HepG2 (cell line): ENCODE data around the gene MYOM1. TPM values are rescaled to one million over a fixed set of nuclear protein-coding genes. Genes with fewer than 3 reads are reported as not detected.

Experiments used
- BCL6 ChIP-seq: IDR thresholded peaks from 2 replicates; pipeline ENCODE4 v1.6.1; 2016; ENCODE audit warnings: missing genetic modification reagents, missing compliant biosample characterization
- E2F5 ChIP-seq: sonication (generic); formaldehyde crosslinking; conservative IDR thresholded peaks from 2 replicates; pipeline ENCODE4 v1.4.0; 2020; ENCODE audit warnings: missing genetic modification reagents
- FUBP1 ChIP-seq: sonication (generic); formaldehyde crosslinking; IDR thresholded peaks from 2 replicates; pipeline ENCODE4 v1.5.1; 2020; ENCODE audit warnings: missing genetic modification reagents, mild to moderate bottlenecking, borderline replicate concordance
- HDAC6 ChIP-seq: fragments of 200-600 bp; sonication (generic); IDR thresholded peaks from 2 replicates; pipeline ENCODE4 v1.7.0; 2017; ENCODE audit warnings: mild to moderate bottlenecking, antibody characterized with exemption, low read length, low read depth
- MAZ ChIP-seq, 2 experiments: sonication (generic) in 1 of 2; formaldehyde crosslinking in 1 of 2; IDR thresholded peaks; 2 replicates each; pipeline versions ENCODE4 v1.5.0 to v1.6.1; 2012 to 2020; ENCODE audit warnings: low read depth in 2 of 2, mild to moderate bottlenecking in 2 of 2, borderline replicate concordance in 1 of 2, improper control_type of control experiment in 1 of 2, low read length in 1 of 2, missing genetic modification reagents in 1 of 2, moderate library complexity in 1 of 2
- MEF2D ChIP-seq: sonication (generic); formaldehyde crosslinking; IDR thresholded peaks from 2 replicates; pipeline ENCODE4 v1.5.1; 2020; ENCODE audit warnings: mild to moderate bottlenecking, missing genetic modification reagents
- NCOA2 ChIP-seq: sonication (generic); formaldehyde crosslinking; IDR thresholded peaks from 2 replicates; pipeline ENCODE4 v1.8.0; 2022; ENCODE audit warnings: inconsistent platforms
- PAXIP1 ChIP-seq: sonication (generic); formaldehyde crosslinking; conservative IDR thresholded peaks from 2 replicates; pipeline ENCODE4 v1.4.0; 2020; ENCODE audit warnings: mild to moderate bottlenecking, missing genetic modification reagents, moderate library complexity
- TFDP1 ChIP-seq: IDR thresholded peaks from 2 replicates; pipeline ENCODE4 v1.6.1; 2016; ENCODE audit warnings: missing compliant biosample characterization, missing genetic modification reagents, borderline replicate concordance
- YY1 ChIP-seq: IDR thresholded peaks from 2 replicates; pipeline ENCODE4 v1.6.1; 2011; ENCODE audit warnings: low read length, low read depth, moderate library complexity, mild to moderate bottlenecking; ENCODE audit not compliant: insufficient read depth, insufficient replicate concordance
- ZBTB33 ChIP-seq: sonication (generic); formaldehyde crosslinking; IDR thresholded peaks from 2 replicates; pipeline ENCODE4 v1.4.0; 2020; ENCODE audit warnings: missing genetic modification reagents
- ZFP36L2 ChIP-seq: sonication (generic); formaldehyde crosslinking; IDR thresholded peaks from 2 replicates; pipeline ENCODE4 v1.4.0; 2020; ENCODE audit warnings: missing genetic modification reagents
- ZNF225 ChIP-seq: sonication (generic); formaldehyde crosslinking; IDR thresholded peaks from 2 replicates; pipeline ENCODE4 v1.4.0; 2020; ENCODE audit warnings: mild to moderate bottlenecking, missing genetic modification reagents
- ZNF276 ChIP-seq: sonication (generic); formaldehyde crosslinking; IDR thresholded peaks from 2 replicates; pipeline ENCODE4 v1.4.0; 2020; ENCODE audit warnings: mild to moderate bottlenecking, low read depth, missing genetic modification reagents
- ZNF749 ChIP-seq: sonication (generic); formaldehyde crosslinking; IDR thresholded peaks from 2 replicates; pipeline ENCODE4 v1.8.0; 2022; ENCODE audit warnings: mild to moderate bottlenecking, missing genetic modification reagents, moderate library complexity, borderline replicate concordance
- ZNF766 ChIP-seq: sonication (generic); formaldehyde crosslinking; IDR thresholded peaks from 2 replicates; pipeline ENCODE4 v1.5.0; 2020; ENCODE audit warnings: missing genetic modification reagents, borderline replicate concordance
- polyA plus RNA-seq, 8 experiments: library from polyadenylated mRNA; depleted of rRNA in 3 of 8; stranded (reverse) in 7 of 8; unstranded in 1 of 8; fragments of >200 nt; fragmentation: Illumina TruSeq in 4 of 8; extraction: Trizol in 4 of 8; gene quantifications; 2 replicates each; pipeline versions ENCODE4 v1.2.1 to v1.2.3, GENCODE V29; 2011 to 2016; ENCODE audit warnings: low read depth in 4 of 8, missing spikeins in 1 of 8, mixed read lengths in 1 of 8; ENCODE audit not compliant: insufficient read depth in 1 of 8
- total RNA-seq, 5 experiments: library from RNA; depleted of rRNA; stranded (reverse); fragments of >200 nt; fragmentation: Illumina TruSeq; extraction: Trizol; gene quantifications; 2 replicates each; pipeline ENCODE4 v1.2.3, GENCODE V29; 2016; ENCODE audit warnings: low read depth in 1 of 5

The MYOM1 gene
- total and polyA plus RNA-seq, 2 of the 13 experiments (the other 11 are each of a cell fraction or from before 2014, with no cell fraction given) = 0.46 to 0.98 TPM

GRCh38 chr18:3211236-3211992 lies 8.4 kb downstream of the MYOM1 start (continued):
- TF ChIP-seq TFDP1 (CRISPR knock-in tag) (no peak), E2F5 (no peak), FUBP1 (no peak), ZBTB33 (CRISPR knock-in tag) (peak; percentile 31; the same call in 1 of the 2 replicates), ZNF276 (CRISPR knock-in tag) (no peak), PAXIP1 (CRISPR knock-in tag) (peak; percentile 63), ZNF766 (no peak), BCL6 (CRISPR knock-in tag) (peak; percentile 55), ZNF225 (no peak), HDAC6 (no peak), ZFP36L2 (CRISPR knock-in tag) (no peak), MAZ (IDR thresholded peaks at IDR 0.05; ENCODE audit: borderline replicate concordance, low read depth, low read length) (no peak), MAZ (CRISPR knock-in tag; IDR thresholded peaks at IDR 0.05; ENCODE audit: low read depth) (no peak), MEF2D (CRISPR knock-in tag) (peak; percentile 99), NCOA2 (CRISPR knock-in tag) (peak; percentile 46; the same call in 1 of the 2 replicates), ZNF749 (CRISPR knock-in tag) (no peak), YY1 (no peak)
